Gastrocnemius medialis (tissue), 4 donors: ENCODE measurements around the gene PTPA. TPM values are rescaled to one million over a fixed set of nuclear protein-coding genes. Genes with fewer than 3 reads are reported as not detected.

ENCODE experiments used
- ATAC-seq, 2 donors: fragments of 150-250 bp; one replicate each; pipeline ENCODE4 v1.9.1; 2016
- DNase-seq, 2 donors: peaks; one replicate each; pipeline ENCODE4 v3.0.0-alpha.2; 2019
- H3K27ac ChIP-seq, 4 donors: fragments of 200-600 bp; sonication (generic); 1 replicate in 1 of 4; 2 replicates in 3 of 4; pipeline ENCODE4 v1.5.1; 2016 to 2018; ENCODE audit warnings: mild to moderate bottlenecking in 2 of 4, moderate library complexity in 1 of 4
- H3K27me3 ChIP-seq, 3 donors: fragments of 200-600 bp; sonication (generic) in 2 of 3; 1 replicate in 1 of 3; 2 replicates in 2 of 3; pipeline versions ENCODE4 v1.5.1 to v1.6.0; 2016 to 2019; ENCODE audit warnings: mild to moderate bottlenecking in 1 of 3, moderate library complexity in 1 of 3
- H3K36me3 ChIP-seq, 2 donors: fragments of 200-600 bp; sonication (generic) in 1 of 2; one replicate each; pipeline ENCODE4 v1.5.1; 2017 to 2018
- H3K4me1 ChIP-seq, 2 donors: fragments of 200-600 bp; sonication (generic) in 1 of 2; one replicate each; pipeline ENCODE4 v1.5.1; 2016 to 2017; ENCODE audit warnings: mild to moderate bottlenecking in 2 of 2
- H3K4me3 ChIP-seq, 4 donors: fragments of 200-600 bp; sonication (generic) in 3 of 4; 1 replicate in 1 of 4; 2 replicates in 3 of 4; pipeline ENCODE4 v1.5.1; 2016 to 2019; ENCODE audit warnings: mild to moderate bottlenecking in 2 of 4
- H3K9me3 ChIP-seq, 3 donors: fragments of 200-600 bp; sonication (generic) in 2 of 3; 1 replicate in 1 of 3; 2 replicates in 2 of 3; pipeline ENCODE4 v1.5.1; 2016 to 2019
- CTCF ChIP-seq, 5 experiments: fragments of 450-650 bp in 3 of 5; fragments of 200-600 bp in 2 of 5; sonication (generic) in 2 of 5; IDR thresholded peaks in 4 of 5; conservative IDR thresholded peaks in 1 of 5; 1 replicate in 4 of 5; 2 replicates in 1 of 5; pipeline ENCODE4 v1.5.1; 2016 to 2019; ENCODE audit warnings: antibody characterized with exemption in 5 of 5, mild to moderate bottlenecking in 3 of 5, moderate library complexity in 3 of 5
- POLR2A ChIP-seq, 2 donors: fragments of 450-650 bp; IDR thresholded peaks; one replicate each; pipeline ENCODE4 v1.6.1; 2017; ENCODE audit warnings: antibody characterized with exemption in 2 of 2, mild to moderate bottlenecking in 2 of 2, moderate library complexity in 2 of 2
- in situ Hi-C, 4 donors: fragments of 200-750 bp; cut with MboI; loops; one replicate each; pipeline versions ENCODE4 v1.15.0 to v1.8.0; 2017; ENCODE audit warnings: low sequenced_read_pairs in 4 of 4
- intact Hi-C: fragments of 100-400 bp; cut with DNase I; formaldehyde crosslinking; loops from one replicate; pipeline ENCODE4 v1.15.1; 2023; ENCODE audit warnings: low total_unique reads
- total RNA-seq, 4 donors: library from RNA; depleted of rRNA; stranded (reverse); fragments of >200 nt; gene quantifications; one replicate each; pipeline versions ENCODE4 v1.1.0 to v1.2.3, GENCODE V29; 2016

PTPA gene
- total RNA-seq, 4 donors from 2014 or later: 37.6 to 71.6 (median 53.5) TPM

GRCh38 chr9:129072171-129072570 is 39.0 kb upstream of the PTPA start:
- in situ Hi-C loops: no loop called here
- no peaks in the 10 kb centered on the region for H3K27me3 ChIP-seq
- ATAC-seq: no peak

GRCh38 chr9:129073404-129073803 is 37.8 kb upstream of the PTPA start:
- DNase-seq (no peak), ATAC-seq (no peak)
- H3K4me1 ChIP-seq: no peaks in the 10 kb centered on the region
- intact Hi-C loops (no loop called here), in situ Hi-C loops (no loop called here)
- TF ChIP-seq POLR2A (IDR thresholded peaks at IDR 0.05) (no peak), CTCF (IDR thresholded peaks at IDR 0.05 in 4 of 5, conservative IDR thresholded peaks at IDR 0.05 in 1 of 5) (no peak)
- no peak overlapping the region for H3K27ac ChIP-seq
- no peaks in the 10 kb centered on the region for H3K9me3 ChIP-seq
- H3K36me3 ChIP-seq: peaks cover 0 to 14% of the 10 kb centered on the region in 2 donors
- H3K27me3 ChIP-seq: no peaks in the 10 kb centered on the region
- no peak overlapping the region for H3K4me3 ChIP-seq

More at GRCh38 chr9:129072171-129072570, 39.0 kb upstream of the PTPA start:
- no peaks in the 10 kb centered on the region for H3K9me3 ChIP-seq
- intact Hi-C loops: no loop called here
- H3K27ac ChIP-seq: no peak overlapping the region
- TF ChIP-seq CTCF (IDR thresholded peaks at IDR 0.05 in 4 of 5, conservative IDR thresholded peaks at IDR 0.05 in 1 of 5) (no peak), POLR2A (IDR thresholded peaks at IDR 0.05) (no peak)
- DNase-seq: no peak
- no peak overlapping the region for H3K4me3 ChIP-seq
- H3K4me1 ChIP-seq: no peaks in the 10 kb centered on the region
- H3K36me3 ChIP-seq: peaks cover 0 to 26% of the 10 kb centered on the region in 2 donors

GRCh38 chr9:129074106-129074505 is 37.1 kb upstream of the PTPA start:
- Histone ChIP-seq H3K36me3 (peaks cover 0 to 11% of the 10 kb centered on the region in 2 donors), H3K27me3 (no peaks in the 10 kb centered on the region), H3K4me1 (no peaks in the 10 kb centered on the region), H3K4me3 (no peak overlapping the region), H3K9me3 (no peaks in the 10 kb centered on the region), H3K27ac (no peak overlapping the region)
- intact Hi-C loops: no loop called here
- ATAC-seq (no peak), DNase-seq (no peak)
- no peak for TF ChIP-seq CTCF (IDR thresholded peaks at IDR 0.05 in 4 of 5, conservative IDR thresholded peaks at IDR 0.05 in 1 of 5)
- TF ChIP-seq POLR2A (IDR thresholded peaks at IDR 0.05): no peak
- in situ Hi-C loops: no loop called here

DNA sequence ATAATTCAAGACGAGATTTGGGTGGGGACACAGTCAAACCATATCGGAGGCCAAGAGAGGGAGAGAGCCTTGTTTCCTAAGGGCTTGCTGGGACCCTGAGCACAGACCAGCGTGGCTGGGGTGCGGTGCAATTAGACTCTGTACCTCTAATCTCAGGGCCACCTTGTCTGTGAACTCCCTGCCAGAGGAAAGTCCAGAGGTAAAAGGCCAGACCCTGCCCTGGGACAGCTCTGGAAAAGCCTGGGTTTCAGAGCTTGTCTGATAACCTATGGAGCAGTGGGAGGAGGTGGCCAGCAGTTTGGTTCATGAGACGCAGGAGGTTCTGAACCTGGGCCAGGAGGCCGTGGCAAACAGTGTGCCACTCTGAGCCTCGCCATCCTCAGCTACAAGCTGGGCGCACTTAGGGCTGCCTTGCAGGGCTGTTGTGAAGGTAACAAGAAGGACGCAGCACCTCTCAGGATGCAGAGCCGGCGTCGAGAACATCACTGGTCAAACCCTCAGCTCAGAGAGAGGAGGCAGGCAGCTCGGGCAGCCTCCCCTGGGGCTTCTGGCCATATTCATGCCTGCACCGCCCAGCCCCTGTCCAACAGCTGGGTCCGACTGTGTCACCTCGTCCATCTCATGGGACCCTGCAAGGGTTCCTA is 35.1 kb upstream of the PTPA start:
- in situ Hi-C loops: no loop called here

More for the DNA sequence above, 35.1 kb upstream of the PTPA start:
- Histone ChIP-seq H3K9me3 (no peaks in the 10 kb centered on the region), H3K27ac (no peak overlapping the region), H3K36me3 (peaks cover 0 to 8% of the 10 kb centered on the region in 2 donors), H3K27me3 (no peaks in the 10 kb centered on the region), H3K4me1 (no peaks in the 10 kb centered on the region), H3K4me3 (no peak overlapping the region)
- ATAC-seq (no peak), DNase-seq (no peak)
- TF ChIP-seq POLR2A (IDR thresholded peaks at IDR 0.05) (no peak), CTCF (IDR thresholded peaks at IDR 0.05 in 4 of 5, conservative IDR thresholded peaks at IDR 0.05 in 1 of 5) (no peak)
- intact Hi-C loops: no loop called here
